IMR-90 (cell line): ENCODE results near the gene DPH7. TPM values are rescaled to one million over a fixed set of nuclear protein-coding genes. Genes with fewer than 3 reads are reported as not detected.
"Not testable (repeated sequence)": the region's sequence is repeated elsewhere in the genome, so short reads cannot be mapped to it uniquely, and the experiment has no call there.

Experiments
- ATAC-seq: fragments of 200-7000 bp; cut with Tn5 transposase; 2 replicates; pipeline ENCODE4 v1.9.1; 2020; ENCODE audit warnings: low read depth, mild to moderate bottlenecking, moderate library complexity
- BruUV-seq: library from RNA; stranded (reverse); fragments of 400-500 nt; replicated peaks from 2 replicates; lab custom pipeline; 2021; lab: Mats Ljungman, UMichigan
- CTCF ChIA-PET: fragments of 300-600 bp; formaldehyde crosslinking; extraction: SDS; loops from one replicate; lab custom pipeline; 2021; ENCODE audit warnings: antibody characterized with exemption; lab: Yijun Ruan, JAX
- POLR2A ChIA-PET: fragments of 300-600 bp; sonication (Branson Sonifier 250); formaldehyde crosslinking; loops from one replicate; lab custom pipeline; 2022; ENCODE audit warnings: antibody characterized with exemption; ENCODE audit not compliant: unreplicated experiment; lab: Charles Lee
- DNase-seq: peaks from one replicate; pipeline ENCODE4 v3.0.0; 2013
- H2AFZ ChIP-seq: replicated peaks from 2 replicates; pipeline ENCODE3; 2013; ENCODE audit warnings: low read length, mild to moderate bottlenecking; ENCODE audit not compliant: poor library complexity
- H2AK5ac ChIP-seq: 2 replicates; pipeline ENCODE4 v1.6.1; 2013; ENCODE audit warnings: low read depth, low read length, inconsistent platforms
- H2AK9ac ChIP-seq: replicated peaks from 2 replicates; pipeline ENCODE3; 2013; ENCODE audit warnings: mild to moderate bottlenecking, low read depth, low read length, moderate library complexity; ENCODE audit not compliant: poor library complexity
- H2BK120ac ChIP-seq: 2 replicates; pipeline ENCODE4 v1.6.1; 2013; ENCODE audit warnings: low read depth, low read length, inconsistent platforms
- H2BK15ac ChIP-seq: 3 replicates; pipeline ENCODE4 v1.6.1; 2013; ENCODE audit warnings: low read depth, low read length, inconsistent platforms
- H2BK20ac ChIP-seq: 2 replicates; pipeline ENCODE4 v1.6.1; 2013; ENCODE audit warnings: low read depth, mild to moderate bottlenecking, inconsistent platforms, low read length, moderate library complexity
- H2BK5ac ChIP-seq: 2 replicates; pipeline ENCODE4 v1.6.1; 2013; ENCODE audit warnings: mild to moderate bottlenecking, low read depth, low read length, inconsistent platforms; ENCODE audit not compliant: poor library complexity, severe bottlenecking
- H3K14ac ChIP-seq: replicated peaks from 2 replicates; pipeline ENCODE4 v1.6.1; 2013; ENCODE audit warnings: low read depth, low read length, inconsistent platforms
- H3K18ac ChIP-seq: 2 replicates; pipeline ENCODE4 v1.6.1; 2013; ENCODE audit warnings: low read depth, low read length, control low read depth
- H3K23ac ChIP-seq: 2 replicates; pipeline ENCODE4 v1.6.1; 2013; ENCODE audit warnings: low read depth, low read length, inconsistent platforms
- H3K27ac ChIP-seq: 2 replicates; pipeline ENCODE4 v1.5.1; 2013; ENCODE audit warnings: mild to moderate bottlenecking, control low read depth, low read length; ENCODE audit not compliant: insufficient read depth
- H3K27me3 ChIP-seq: 2 replicates; pipeline ENCODE4 v1.6.1; 2013; ENCODE audit warnings: low read length; ENCODE audit not compliant: control insufficient read depth, insufficient read depth
- H3K36me3 ChIP-seq: 2 replicates; pipeline ENCODE4 v1.6.1; 2013; ENCODE audit warnings: low read length, mixed read lengths; ENCODE audit not compliant: control insufficient read depth, insufficient read depth
- H3K4ac ChIP-seq: 2 replicates; pipeline ENCODE4 v1.6.1; 2013; ENCODE audit warnings: low read depth, low read length, inconsistent platforms
- H3K4me1 ChIP-seq: 2 replicates; pipeline ENCODE4 v1.6.1; 2013; ENCODE audit warnings: low read length, mixed read lengths; ENCODE audit not compliant: control insufficient read depth, insufficient read depth
- H3K4me2 ChIP-seq: 2 replicates; pipeline ENCODE4 v1.6.1; 2013; ENCODE audit warnings: low read depth, mild to moderate bottlenecking, control low read depth, low read length, moderate library complexity
- H3K4me3 ChIP-seq: 2 replicates; pipeline ENCODE4 v1.5.1; 2013; ENCODE audit warnings: low read depth, mild to moderate bottlenecking, control low read depth, low read length, moderate library complexity; ENCODE audit not compliant: insufficient read depth
- H3K56ac ChIP-seq: 2 replicates; pipeline ENCODE4 v1.6.1; 2013; ENCODE audit warnings: low read length, inconsistent platforms; ENCODE audit not compliant: insufficient read depth; ENCODE audit errors: extremely low read depth
- H3K79me1 ChIP-seq, 2 experiments: 2 replicates each; pipeline ENCODE4 v1.6.1; 2013; ENCODE audit warnings: low read length in 2 of 2, inconsistent platforms in 1 of 2, low read depth in 1 of 2
- H3K9ac ChIP-seq: 2 replicates; pipeline ENCODE4 v1.6.1; 2013; ENCODE audit warnings: low read depth, low read length, control low read depth
- H3K9me1 ChIP-seq: 2 replicates; pipeline ENCODE4 v1.6.1; 2013; ENCODE audit warnings: low read length, inconsistent platforms; ENCODE audit not compliant: insufficient read depth
- H3K9me3 ChIP-seq: 2 replicates; pipeline ENCODE4 v1.6.1; 2013; ENCODE audit warnings: low read length; ENCODE audit not compliant: control insufficient read depth, insufficient read depth
- H4K20me1 ChIP-seq: 2 replicates; pipeline ENCODE4 v1.6.1; 2013; ENCODE audit warnings: low read length, inconsistent platforms; ENCODE audit not compliant: insufficient read depth
- H4K5ac ChIP-seq: 2 replicates; pipeline ENCODE4 v1.6.1; 2013; ENCODE audit warnings: mild to moderate bottlenecking, low read depth, low read length, control low read depth
- H4K8ac ChIP-seq, 2 experiments: 2 replicates each; pipeline ENCODE4 v1.6.1; 2013; ENCODE audit warnings: low read depth in 2 of 2, low read length in 2 of 2, control low read depth in 1 of 2, inconsistent platforms in 1 of 2
- H4K91ac ChIP-seq: 2 replicates; pipeline ENCODE4 v1.6.1; 2013; ENCODE audit warnings: low read depth, low read length, inconsistent platforms; ENCODE audit not compliant: insufficient read depth
- WGBS, 2 experiments: methylation state at CpG; one replicate each; pipeline versions ENCODE4 v1.1.5 to v1.1.7; 2013; ENCODE audit warnings: missing lambda C conversion rate in 2 of 2; ENCODE audit not compliant: insufficient read length in 1 of 2; ENCODE audit errors: extremely low coverage in 2 of 2; 5-methylcytosine and 5-hydroxymethylcytosine counted together
- dilution Hi-C: fragments of 300-500 bp; cut with HindIII; formaldehyde crosslinking; loops from one replicate; pipeline ENCODE4 v1.14.3; 2018; ENCODE audit warnings: low sequenced_read_pairs; ENCODE audit not compliant: unreplicated experiment
- in situ Hi-C: fragments of 300-500 bp; cut with MboI; formaldehyde crosslinking; loops from 3 replicates; pipeline ENCODE4 v1.14.3; 2019; ENCODE audit warnings: low sequenced_read_pairs, inconsistent platforms, mixed read lengths
- intact Hi-C: fragments of 100-400 bp; cut with micrococcal nuclease; formaldehyde crosslinking; loops from 2 replicates; pipeline ENCODE4 v1.10.0; 2022
- polyA plus RNA-seq, 3 experiments: library from polyadenylated mRNA; depleted of rRNA; stranded (reverse); fragments of >200 nt; gene quantifications; 2 replicates each; pipeline ENCODE4 v1.2.3, GENCODE V29; 2012; ENCODE audit warnings: low replicate concordance in 1 of 3
- total RNA-seq: library from RNA; depleted of rRNA; stranded (reverse); fragments of >200 nt; gene quantifications from 2 replicates; pipeline ENCODE4 v1.2.3, GENCODE V29; 2012

The DPH7 gene
- total and polyA plus RNA-seq, 2 of the 4 experiments (the other 2 are of a cell fraction): 12.5 to 33.7 TPM

DNA sequence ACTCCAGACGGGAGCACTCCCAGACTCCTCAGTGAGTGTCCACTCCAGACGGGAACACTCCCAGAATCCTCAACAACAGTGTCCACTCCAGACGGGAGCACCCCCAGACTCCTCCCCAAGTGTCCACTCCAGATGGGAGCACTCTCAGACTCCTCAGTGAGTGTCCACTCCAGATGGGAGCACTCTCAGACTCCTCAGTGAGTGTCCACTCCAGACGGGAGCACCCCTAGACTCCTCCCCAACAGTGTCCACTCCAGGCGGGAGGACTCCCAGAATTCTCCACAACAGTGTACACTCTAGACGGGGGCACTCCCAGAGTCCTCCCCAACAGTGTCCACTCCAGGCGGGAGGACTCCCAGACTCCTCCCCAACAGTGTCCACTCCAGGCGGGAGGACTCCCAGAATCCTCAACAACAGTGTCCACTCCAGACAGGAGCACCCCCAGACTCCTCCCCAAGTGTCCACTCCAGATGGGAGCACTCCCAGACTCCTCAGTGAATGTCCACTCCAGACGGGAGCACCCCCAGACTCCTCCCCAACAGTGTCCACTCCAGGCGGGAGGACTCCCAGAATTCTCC lies 45.7 kb downstream of the DPH7 start:
- H3K79me1 ChIP-seq, H2AFZ ChIP-seq, H3K9me1 ChIP-seq, BruUV-seq, H4K5ac ChIP-seq, dilution Hi-C loops, ATAC-seq, H4K8ac ChIP-seq, H3K4me3 ChIP-seq, H3K4me2 ChIP-seq, POLR2A ChIA-PET, H2AK5ac ChIP-seq, H2BK120ac ChIP-seq, H3K4ac ChIP-seq, H3K36me3 ChIP-seq, H2BK20ac ChIP-seq, H3K9me3 ChIP-seq, H3K14ac ChIP-seq, CTCF ChIA-PET, in situ Hi-C loops, H2BK5ac ChIP-seq, H2AK9ac ChIP-seq, intact Hi-C loops, H3K4me1 ChIP-seq, H3K27me3 ChIP-seq, DNase-seq, H3K23ac ChIP-seq, H2BK15ac ChIP-seq, H4K20me1 ChIP-seq, H3K27ac ChIP-seq, H3K9ac ChIP-seq, H3K56ac ChIP-seq, H4K91ac ChIP-seq, H3K18ac ChIP-seq: not testable (repeated sequence)
- WGBS, 2 experiments: 82% methylated on average over 3 of the region's 10 CpGs; no CpG with 5 or more reads in 1 of the 2 experiments
